Dermis microvascular lymphatic vessel endothelial cell (primary cell): ENCODE results near the gene MYOC. TPM values are rescaled to one million over a fixed set of nuclear protein-coding genes. Genes with fewer than 3 reads are reported as not detected.
"Not testable (repeated sequence)": the region's sequence is repeated elsewhere in the genome, so short reads cannot be mapped to it uniquely, and the experiment has no call there.

ENCODE experiments used
- DNase-seq, 2 donors: peaks; one replicate each; pipeline versions ENCODE4 v3.0.0 to v3.0.0-alpha.2; 2010; ENCODE audit warnings: low read depth in 2 of 2
- total RNA-seq: library from RNA; depleted of rRNA; stranded (reverse); fragments of >200 nt; gene quantifications from 2 replicates; pipeline ENCODE4 v1.2.1, GENCODE V29; 2014

MYOC gene
- total RNA-seq, 1 donor from 2014 or later: not detected

DNA sequence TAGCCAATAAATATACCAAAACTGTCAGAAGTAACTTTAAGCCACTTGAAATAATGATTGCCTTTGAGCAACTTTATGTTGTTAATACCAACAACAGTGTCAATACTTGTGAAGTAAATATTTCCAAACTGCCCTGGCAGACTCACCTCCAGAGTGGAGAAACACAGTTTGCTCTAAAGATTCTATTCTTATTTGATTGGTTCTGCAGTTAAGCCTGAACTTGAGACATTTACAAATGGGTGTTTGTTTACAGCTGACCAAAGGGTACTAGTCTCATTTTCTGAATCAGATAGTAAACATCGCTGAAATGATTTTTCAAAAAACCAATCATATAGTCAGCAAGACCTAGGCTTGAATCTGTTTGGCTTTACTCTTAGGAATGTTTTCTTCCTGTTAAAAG lies 1.3 kb upstream of the MYOC start:
- no peak for DNase-seq

DNA sequence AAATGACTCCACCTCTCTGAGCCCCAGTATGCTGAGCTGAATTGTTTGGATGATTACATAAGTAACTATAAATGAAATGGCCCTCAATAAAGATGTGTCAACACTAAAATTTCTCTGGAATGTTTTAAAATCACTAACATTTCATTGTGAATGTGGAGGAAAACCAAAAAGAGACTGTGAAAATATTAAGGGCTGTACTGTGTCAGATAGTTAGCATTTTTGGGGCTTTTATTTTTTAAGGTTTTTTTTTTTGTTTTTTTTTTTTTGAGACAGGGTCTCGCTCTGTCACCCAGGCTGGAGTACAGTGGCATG lies 6.3 kb downstream of the MYOC start:
- no peak for DNase-seq

DNA sequence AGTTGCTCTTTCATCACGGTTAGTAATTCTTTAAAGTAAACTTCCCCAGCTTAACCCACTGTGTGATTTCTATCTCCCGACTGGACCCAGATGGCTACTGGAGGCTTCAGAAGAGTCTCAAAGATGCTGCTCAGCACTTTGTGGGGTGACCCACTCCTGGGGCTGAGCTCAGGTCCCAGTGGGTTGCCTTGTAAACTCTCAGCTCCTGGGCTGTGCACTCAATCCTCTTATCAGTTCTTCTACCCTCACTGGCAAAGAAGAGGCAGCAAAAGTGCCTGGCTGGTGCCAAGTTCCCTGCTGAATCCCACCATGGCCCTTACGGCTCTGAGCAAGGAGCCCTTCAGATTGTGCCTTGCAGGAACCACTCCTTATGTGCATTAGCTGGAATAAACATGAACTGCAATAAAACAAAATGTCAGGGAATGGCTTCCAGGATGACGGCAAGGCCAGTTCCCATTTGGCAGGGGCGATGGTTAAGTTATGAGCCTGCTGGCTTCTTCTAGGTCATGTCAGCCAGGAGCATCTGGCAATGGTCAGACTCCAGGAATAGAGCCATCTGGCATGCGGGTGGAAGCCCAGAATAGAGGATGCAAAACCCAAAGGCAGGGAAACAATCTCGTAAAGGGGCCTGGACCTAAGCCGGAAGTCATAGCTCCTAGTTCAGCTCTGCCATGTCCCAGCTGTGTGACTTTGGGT lies 6.8 kb downstream of the MYOC start:
- DNase-seq: no peak

DNA sequence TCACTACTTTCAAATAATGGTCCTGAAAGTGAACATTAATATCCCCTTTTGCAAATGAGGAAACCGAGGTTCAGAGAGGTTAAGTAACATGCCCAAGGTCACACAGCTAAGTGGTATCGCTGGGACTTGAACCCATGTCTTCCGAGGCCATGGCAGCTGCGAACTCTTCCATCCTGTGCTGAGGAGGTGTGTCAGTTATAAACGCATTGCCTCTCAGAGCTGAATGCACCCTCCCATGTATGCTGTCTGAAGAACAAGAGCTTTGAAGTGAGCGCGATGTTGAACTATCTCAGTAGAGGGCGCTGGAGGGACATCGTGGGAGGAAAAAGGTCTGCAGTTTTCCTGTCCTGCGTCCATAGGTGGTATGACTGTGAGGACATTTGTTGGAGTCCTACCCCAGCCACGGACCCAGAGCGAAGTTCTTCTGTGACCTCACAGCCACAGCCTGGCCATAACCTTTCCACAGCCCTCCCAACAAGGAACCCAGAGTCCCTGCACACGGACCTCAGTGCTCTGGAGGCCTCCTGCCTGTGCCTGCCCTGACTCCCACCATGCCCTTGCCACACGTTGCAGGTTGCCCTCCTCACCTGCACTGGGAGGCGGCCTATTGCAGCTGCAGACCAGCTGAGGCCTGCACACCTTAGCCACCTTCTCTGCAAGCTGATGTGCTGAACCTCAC lies 7.5 kb downstream of the MYOC start:
- peak; percentile 67 to 86 for DNase-seq

DNA sequence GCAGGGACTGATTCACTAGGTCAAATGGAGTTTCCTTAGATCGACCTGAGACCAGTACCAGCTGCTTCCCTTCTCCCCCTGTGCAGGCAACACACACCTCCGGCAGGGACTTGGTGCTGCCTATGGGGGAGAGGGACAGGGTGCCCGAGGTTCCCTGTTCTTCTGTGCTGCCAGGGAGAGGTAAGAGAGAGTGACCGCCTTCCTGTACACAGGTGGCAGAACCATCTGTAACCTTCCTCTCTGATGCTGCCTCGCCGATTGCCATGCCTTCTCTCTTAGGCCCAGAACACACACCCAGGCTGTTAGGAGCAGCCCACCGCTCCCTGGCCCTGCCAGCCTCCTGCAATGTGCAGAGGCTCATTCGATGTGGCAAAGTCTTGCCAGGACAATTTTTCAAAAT lies 9.3 kb downstream of the MYOC start:
- DNase-seq: no peak

DNA sequence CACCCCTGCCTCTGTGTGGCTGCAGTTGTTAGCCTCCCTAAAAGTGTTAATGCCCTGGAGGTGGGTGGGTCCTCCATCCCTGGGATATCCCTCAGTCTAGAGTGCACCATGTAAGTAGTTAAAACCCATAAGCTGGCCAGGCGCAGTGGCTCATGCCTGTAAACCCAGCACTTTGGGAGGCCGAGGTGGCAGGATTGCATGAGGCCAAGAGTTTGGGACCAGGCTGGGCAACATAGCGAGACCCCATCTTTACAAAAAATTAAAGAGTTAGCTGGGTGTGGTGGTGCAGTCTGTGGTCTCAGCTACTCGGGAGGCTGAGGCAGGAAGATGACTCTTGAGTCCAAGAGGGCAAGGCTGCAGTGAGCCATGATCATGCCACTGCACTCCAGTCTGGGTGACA lies 10.3 kb downstream of the MYOC start:
- no peak for DNase-seq

DNA sequence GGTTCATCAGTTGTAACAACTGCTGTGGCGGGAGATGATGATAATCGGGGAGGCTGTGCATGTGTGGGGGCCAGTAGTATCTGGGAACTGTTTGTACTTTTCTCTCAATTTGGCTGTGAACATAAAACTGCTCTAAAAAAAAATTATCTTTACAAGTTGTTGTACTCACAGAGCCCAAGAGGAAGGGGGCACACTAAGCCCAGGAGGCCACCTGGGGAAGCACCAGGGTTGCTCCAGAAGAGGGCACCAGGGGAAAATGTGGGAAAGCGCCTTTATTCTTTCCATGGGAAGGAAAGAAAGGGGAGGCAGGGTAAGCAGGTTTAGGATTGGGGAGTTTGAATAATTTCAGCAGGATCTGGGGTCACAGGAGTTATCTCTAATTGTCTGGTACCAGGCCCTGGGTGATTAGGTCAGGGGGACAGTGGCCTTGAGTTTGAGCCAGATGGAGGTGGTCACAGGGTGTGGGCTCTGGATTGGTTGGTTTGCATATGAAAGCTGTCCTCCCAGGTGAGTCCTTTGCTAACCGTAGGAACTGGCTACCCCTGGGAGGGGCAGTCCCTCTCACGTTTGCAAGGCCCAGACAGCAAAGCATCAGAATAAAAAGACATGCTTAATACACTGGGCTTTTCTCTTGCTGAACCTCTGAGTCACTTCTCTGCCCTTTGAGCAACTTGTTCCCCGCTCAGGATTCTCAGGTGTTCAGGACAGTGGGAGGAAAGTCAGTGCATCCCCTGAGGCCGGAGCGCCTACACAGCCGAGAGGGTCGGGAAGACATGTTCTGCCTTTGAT lies 11.2 kb downstream of the MYOC start:
- DNase-seq: no peak

DNA sequence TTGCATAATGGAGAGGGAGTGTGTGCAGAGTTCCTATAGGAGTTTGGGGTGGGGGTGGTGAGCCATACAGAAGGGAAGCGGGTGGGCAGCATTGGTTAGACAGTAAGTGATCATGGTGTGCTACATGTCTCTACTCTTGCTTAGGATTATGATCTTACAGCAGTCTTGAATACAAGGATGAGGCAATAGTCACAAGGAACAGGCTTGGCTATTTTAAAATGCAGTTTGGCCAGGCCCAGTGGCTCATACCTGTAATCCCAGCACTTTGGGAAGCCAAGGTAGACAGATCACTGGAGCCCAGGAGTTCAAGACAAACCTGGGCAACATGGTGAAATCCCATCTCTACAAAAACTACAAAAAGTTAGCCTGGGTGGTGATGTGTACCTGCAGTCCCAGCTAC lies 12.3 kb downstream of the MYOC start:
- DNase-seq: no peak

DNA sequence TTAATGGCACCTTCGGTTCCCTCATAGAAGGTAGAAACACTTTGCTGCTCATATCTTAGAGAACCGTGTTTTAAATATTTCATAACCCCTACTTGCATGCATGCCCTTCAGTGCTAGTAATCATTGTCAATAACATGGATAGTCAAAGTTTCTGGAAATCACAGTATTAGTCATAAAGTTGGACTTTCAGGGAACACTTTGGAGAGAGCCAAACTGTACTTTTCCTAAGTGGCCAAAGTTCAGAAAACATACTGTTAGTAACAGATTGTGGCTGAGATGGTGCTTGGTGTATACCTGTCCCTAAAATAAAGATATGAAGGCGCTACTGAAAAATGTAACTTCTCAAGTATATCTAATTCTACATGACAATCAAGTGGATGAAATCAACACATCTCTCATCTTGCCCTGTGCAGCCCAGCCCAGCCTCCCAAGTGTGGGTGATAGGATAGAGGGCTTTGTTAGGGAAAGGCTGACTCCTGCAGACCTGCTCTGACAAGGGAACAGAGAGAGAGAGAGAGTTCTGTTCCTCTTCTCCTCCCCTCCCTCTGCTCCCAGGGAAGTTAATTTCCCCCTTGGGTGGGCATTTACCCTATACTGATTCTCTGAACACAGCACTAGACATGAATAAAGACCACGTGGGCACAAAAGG lies 14.4 kb downstream of the MYOC start:
- no peak for DNase-seq

DNA sequence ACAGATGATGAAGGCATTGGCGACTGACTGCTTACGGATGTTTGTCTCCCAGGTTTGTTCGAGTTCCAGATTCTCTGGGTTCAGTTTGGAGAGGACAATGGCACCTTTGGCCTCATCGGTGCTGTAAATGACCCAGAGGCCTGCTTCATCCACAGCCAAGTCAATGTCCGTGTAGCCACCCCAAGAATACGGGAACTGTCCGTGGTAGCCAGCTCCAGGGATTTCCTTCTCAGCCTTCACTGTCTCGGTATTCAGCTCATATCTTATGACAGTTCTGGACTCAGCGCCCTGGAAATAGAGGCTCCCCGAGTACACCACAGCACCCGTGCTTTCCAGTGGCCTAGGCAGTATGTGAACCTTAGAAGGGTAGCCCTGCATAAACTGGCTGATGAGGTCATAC lies 16.3 kb downstream of the MYOC start:
- no peak for DNase-seq

DNA sequence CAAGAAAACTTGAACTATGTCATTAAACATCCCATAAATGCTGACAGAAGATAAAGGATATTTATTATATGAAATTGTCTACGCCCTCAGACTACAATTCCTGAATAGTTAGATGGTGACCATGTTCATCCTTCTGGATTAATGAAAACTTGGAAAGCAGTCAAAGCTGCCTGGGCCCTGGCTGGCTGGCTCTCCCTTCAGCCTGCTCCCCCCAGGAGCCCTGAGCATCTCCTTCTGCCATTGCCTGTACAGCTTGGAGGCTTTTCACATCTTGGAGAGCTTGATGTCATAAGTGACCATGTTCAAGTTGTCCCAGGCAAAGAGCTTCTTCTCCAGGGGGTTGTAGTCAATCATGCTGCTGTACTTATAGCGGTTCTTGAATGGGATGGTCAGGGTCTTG lies 16.8 kb downstream of the MYOC start:
- DNase-seq: no peak

DNA sequence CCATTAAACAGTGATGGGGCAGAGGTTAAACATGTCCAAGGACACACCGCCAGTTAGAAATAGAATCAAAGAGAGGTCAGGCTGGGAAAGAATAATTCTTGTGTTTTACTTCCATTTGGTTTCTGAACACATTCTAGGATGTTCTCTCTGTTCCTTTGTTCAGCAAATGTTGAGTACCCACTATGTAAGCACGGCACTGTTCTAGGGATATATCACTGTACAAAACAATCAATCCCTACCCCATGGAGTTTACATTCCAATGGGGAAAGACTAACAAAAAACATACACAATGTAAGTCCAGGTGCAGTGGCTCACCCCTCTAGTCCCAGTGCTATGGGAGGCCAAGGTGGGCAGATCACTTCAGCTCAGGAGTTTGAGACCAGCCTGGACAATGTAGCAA lies 24.3 kb downstream of the MYOC start:
- DNase-seq: no peak

DNA sequence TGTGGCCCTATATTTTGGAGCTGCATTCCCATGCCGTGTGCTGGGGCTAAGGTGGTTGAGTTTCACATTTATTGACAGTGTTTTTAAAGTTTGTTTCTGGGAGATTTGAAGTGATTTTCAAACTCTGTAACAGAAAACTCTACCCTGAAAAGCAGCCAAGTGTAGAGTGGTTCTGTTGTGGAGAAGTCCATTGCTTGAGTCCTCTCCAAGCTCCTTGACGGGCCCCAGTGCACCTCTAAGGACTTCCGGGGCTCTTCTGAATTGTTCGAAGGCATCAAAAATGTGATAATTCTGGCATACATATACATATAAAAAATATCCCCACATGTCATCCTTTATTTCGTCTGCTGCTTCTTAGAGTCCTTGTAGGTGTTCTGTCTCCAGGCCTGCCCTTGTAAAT lies 25.5 kb downstream of the MYOC start:
- no peak for DNase-seq

DNA sequence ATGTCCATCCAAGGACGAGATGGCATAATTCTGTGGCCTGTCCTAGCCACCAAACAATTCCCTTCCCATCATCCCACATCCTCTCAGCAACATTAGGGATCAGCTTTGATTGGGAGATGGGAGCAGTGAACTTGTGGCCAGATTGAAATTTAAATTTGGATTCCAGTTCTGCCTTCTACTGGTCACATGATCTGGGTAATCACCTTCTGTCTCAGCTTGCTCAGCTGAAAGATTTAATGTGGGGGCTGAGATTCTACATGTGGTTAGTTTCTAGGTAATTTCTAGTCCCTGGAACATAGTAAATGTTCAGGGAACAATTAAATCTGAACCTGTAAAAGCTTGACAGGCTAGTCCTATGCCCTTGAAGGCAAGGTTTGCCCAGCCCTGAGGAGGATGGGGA lies 27.3 kb downstream of the MYOC start:
- no peak for DNase-seq

DNA sequence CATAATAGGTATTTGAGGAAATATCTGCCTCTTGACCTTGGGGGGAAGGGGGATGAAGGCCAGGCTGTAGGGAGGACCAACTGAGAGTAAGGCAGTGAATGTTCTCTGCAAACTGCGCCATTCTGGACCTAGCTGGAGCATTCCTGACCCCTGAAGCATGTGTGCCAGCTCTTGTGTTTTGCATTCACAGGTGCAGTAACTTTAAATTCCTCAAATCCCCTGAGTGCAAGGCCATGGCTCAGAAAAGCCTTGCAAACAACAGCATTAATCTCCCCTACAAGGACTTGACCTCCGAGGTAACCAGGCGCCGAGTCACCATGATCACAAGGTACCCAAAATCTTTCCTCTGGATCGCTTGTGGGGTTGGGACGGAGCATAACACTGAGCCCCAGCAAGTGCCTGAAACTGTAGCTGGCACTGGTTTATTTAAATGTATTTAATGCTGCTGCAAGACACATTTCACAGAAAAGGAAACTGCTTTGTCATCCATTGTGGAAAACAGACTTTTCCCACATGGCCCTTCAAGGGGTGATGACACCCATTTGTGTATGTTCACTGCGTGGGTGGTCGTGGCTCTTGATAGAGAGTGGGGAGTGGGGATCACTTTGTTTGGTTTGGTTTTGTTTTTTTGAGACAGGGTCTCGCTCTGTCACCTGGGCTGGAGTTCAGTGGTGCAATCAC lies 28.7 kb downstream of the MYOC start:
- DNase-seq: no peak

DNA sequence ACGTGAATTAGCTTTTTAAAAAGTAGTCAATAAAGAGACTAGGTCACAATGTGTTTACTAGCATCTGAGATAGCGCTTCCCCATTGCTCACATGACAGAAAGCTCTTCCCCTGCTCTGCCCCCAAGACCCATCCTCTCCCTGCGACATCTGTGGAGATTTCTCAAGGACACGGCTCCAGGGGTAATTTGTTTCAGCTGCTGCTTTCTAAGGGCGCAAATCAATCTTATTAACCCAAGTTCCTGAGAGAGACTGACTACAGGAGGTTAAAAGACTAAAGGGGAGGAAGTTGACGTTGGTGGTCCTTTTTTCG lies 30.4 kb downstream of the MYOC start, which contains the start of gene MYOCOS:
TSS of gene MYOCOS (plus strand) at position 92 of the 311 bp plus-strand sequence. CDS start 1,641 bp downstream, outside the sequence.
- DNase-seq: no peak

DNA sequence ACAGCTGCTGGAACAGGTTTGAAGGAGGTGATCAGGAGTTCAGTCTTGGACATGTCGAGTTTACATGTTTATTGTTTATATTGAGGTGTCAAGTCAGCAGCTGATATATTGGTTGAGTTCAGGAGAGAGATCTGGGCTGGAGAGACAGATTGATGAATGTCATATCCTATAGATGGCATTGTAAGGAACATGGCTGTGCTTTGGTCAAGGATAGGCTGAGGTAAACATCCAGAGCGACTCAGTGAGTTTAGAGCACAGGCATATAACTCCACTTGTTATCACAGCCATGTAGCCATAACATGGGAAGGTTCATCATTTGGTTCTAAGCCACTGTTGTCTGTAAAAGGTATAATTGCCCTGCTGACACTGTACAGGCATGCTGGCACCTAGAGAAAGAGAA lies 35.9 kb downstream of the MYOC start:
- DNase-seq: no peak

DNA sequence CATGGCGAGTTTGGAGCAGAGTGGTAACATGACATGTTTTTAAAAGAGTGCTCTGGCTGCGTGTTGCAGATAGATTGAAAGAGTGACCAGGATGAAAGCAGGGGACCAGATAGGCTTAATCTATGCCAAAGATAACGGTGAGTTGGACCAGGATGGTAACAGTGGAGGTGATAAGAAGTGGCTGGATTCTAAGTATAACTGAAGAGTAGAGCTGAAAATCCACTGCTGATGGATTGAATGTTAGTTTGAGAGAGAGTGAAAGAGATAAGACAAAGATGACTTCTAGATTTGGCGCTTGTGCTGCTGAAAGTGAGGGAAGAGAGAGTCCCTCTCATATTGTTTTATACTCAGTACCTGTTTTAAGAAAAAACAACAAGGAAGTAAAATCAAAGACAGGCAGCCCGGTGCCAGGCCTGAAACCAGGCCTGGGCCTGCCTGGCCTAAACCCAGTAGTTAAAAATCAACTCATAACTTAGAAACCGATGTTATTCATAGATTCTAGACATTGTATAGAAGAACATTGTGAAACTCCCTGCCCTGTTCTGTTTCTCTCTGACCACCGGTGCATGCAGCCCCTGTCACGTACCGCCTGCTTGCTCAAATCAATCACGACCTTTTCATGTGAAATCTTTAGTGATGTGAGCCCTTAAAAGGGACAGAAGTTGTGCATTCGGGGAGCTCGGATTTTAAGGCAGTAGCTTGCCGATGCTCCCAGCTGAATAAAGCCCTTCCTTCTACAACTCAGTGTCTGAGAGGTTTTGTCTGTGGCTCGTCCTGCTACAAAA lies 37.2 kb downstream of the MYOC start:
- DNase-seq: not testable (repeated sequence)

DNA sequence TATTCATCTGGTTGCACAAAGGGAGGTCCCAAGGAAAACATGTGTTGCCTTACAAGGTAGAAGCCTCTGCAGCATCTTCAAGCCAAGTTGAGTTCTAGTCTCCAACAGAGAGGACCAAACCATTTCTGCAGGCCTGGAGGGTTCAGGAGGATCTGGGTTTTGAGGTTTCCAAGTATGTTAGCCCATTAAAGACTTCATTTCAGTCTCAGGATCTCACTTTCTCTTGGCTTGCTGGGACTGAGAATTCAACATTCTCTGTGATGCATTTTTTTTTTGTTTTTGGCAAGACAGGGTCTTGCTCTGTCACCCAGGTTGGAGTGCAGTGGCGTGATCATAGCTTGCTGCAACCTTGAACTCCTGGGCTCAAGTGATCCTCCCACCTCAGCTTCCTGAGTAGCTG lies 39.2 kb downstream of the MYOC start:
- no peak for DNase-seq

DNA sequence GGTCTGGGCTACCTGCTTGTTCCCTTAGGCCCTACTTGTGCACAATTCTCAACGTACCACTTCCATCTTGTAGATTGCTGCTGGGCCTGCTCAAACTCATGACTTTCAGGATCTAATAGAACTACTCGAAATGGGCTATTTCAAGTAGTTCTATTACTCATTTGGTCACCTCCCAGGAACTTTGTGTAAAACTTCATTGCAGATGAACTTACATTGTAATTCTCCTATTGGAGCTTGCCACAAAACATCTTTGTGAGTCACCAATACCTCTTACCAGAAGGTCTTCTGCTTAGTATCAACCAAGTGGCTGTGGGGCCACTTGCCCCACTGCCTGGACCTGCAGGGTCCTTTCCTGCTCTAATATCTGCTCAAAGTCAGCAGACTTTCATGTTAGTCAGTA lies 41.2 kb downstream of the MYOC start:
- DNase-seq: no peak

DNA sequence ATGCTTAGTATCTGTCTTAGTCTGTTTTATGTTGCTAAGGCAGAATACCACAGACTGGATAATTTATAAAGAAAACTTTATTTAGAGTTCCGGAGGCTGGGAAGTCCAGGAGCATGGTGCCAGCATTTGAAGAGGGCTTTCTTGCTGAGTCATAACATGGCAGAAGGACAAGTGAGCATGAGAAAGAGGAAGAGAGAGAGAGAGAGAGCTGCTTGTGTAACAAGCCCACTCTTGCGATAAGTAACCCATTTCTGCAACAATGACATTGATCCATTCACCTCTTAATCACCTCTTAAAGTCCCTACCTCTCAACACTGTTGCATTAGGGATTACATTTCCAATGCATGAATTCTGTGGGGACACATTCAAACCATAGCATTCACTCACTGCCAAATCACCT lies 42.1 kb downstream of the MYOC start:
- peak in 1 of 2 donors; percentile 6 for DNase-seq
